ENCODE results near the gene EXOSC7. TPM values are rescaled to one million over a fixed set of nuclear protein-coding genes. Genes with fewer than 3 reads are reported as not detected.

EXOSC7 gene
- polyA plus RNA-seq, 1 donor from 2014 or later: 87.5 TPM

DNA sequence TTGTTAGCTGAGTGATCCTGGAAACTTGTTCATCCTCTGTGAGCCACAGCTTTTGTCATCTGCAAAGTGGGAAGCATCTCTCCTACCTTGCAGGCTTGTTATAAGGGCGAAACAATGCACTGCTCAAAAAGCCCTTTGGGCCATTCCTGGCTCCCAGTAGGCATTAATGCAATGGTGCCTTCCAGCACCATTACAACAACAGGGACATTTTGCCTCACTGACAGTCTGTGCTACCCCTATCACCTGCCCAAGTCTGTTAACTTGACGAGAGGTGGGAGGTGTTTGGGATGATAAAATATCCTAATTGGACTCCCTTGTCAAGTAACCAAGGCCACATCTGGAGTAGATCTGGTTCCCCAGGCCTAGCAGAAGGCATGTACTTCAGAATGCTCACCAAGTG is 44.3 kb upstream of the EXOSC7 start:
- no peak overlapping the region for H2AFZ ChIP-seq (ENCODE audit: low read depth, low read length)
- H3K27ac ChIP-seq (ENCODE audit: low read length): no peak overlapping the region
- H3K4me2 ChIP-seq (ENCODE audit: low read length): no peak overlapping the region
- no peak overlapping the region for H3K9ac ChIP-seq (ENCODE audit: low read length)
- no peaks in the 10 kb centered on the region for H3K27me3 ChIP-seq (ENCODE audit: insufficient read depth, low read depth, low read length)
- H3F3A ChIP-seq (ENCODE audit: insufficient read depth, low read length, poor library complexity, severe bottlenecking): no peaks in the 10 kb centered on the region
- no peak for TF ChIP-seq TAF1 (IDR thresholded peaks at IDR 0.05; ENCODE audit: low read depth)
- no peak for TF ChIP-seq POLR2AphosphoS5 (IDR thresholded peaks at IDR 0.05)
- TF ChIP-seq EZH2 (IDR thresholded peaks at IDR 0.05; ENCODE audit: borderline replicate concordance, insufficient read depth, low read length, poor library complexity, severe bottlenecking): no peak
- no peak for TF ChIP-seq RAD21 (conservative IDR thresholded peaks at IDR 0.05)
- TF ChIP-seq MXI1 (conservative IDR thresholded peaks at IDR 0.05; ENCODE audit: poor library complexity, severe bottlenecking): no peak
- no peak for TF ChIP-seq CTCF (IDR thresholded peaks at IDR 0.05; ENCODE audit: poor library complexity, severe bottlenecking)
- no peak for TF ChIP-seq EP300 (conservative IDR thresholded peaks at IDR 0.05; ENCODE audit: poor library complexity, severe bottlenecking)
- TF ChIP-seq REST (IDR thresholded peaks at IDR 0.05; ENCODE audit: borderline replicate concordance): no peak
- no peaks in the 10 kb centered on the region for H3K36me3 ChIP-seq (ENCODE audit: insufficient read depth, low read length)
- H3K9me3 ChIP-seq (ENCODE audit: low read length): no peaks in the 10 kb centered on the region
- no peaks in the 10 kb centered on the region for H4K20me1 ChIP-seq (ENCODE audit: insufficient read depth)
- H3K9me2 ChIP-seq (ENCODE audit: insufficient read depth, low read length): no peaks in the 10 kb centered on the region
- H3K4me3 ChIP-seq (ENCODE audit: low read length): no peak overlapping the region
- H3K79me2 ChIP-seq (replicated peaks; ENCODE audit: insufficient read depth, low read length): no peaks in the 10 kb centered on the region

- no peak for TF ChIP-seq EZH2 (IDR thresholded peaks at IDR 0.05; ENCODE audit: borderline replicate concordance, insufficient read depth, low read length, poor library complexity, severe bottlenecking)
- no peak for TF ChIP-seq TAF1 (IDR thresholded peaks at IDR 0.05; ENCODE audit: low read depth)
- no peak for TF ChIP-seq SMC3 (conservative IDR thresholded peaks at IDR 0.05; ENCODE audit: poor library complexity)
- TF ChIP-seq REST (IDR thresholded peaks at IDR 0.05; ENCODE audit: borderline replicate concordance): no peak
- no peak for TF ChIP-seq MXI1 (conservative IDR thresholded peaks at IDR 0.05; ENCODE audit: poor library complexity, severe bottlenecking)
- TF ChIP-seq EP300 (conservative IDR thresholded peaks at IDR 0.05; ENCODE audit: poor library complexity, severe bottlenecking): no peak
- TF ChIP-seq POLR2AphosphoS5 (IDR thresholded peaks at IDR 0.05): no peak
- TF ChIP-seq CTCF (IDR thresholded peaks at IDR 0.05; ENCODE audit: poor library complexity, severe bottlenecking): no peak
- TF ChIP-seq RAD21 (conservative IDR thresholded peaks at IDR 0.05): no peak
- H3K4me3 ChIP-seq (ENCODE audit: low read length): no peak overlapping the region
- H3K9ac ChIP-seq (ENCODE audit: low read length): no peak overlapping the region
- no peaks in the 10 kb centered on the region for H3K79me2 ChIP-seq (replicated peaks; ENCODE audit: insufficient read depth, low read length)
- H3K27ac ChIP-seq (ENCODE audit: low read length): no peak overlapping the region
- no peaks in the 10 kb centered on the region for H3K36me3 ChIP-seq (ENCODE audit: insufficient read depth, low read length)
- H2AFZ ChIP-seq (ENCODE audit: low read depth, low read length): no peak overlapping the region
- no peaks in the 10 kb centered on the region for H3K27me3 ChIP-seq (ENCODE audit: insufficient read depth, low read depth, low read length)
- H3K9me3 ChIP-seq (ENCODE audit: low read length): no peaks in the 10 kb centered on the region
- H3F3A ChIP-seq (ENCODE audit: insufficient read depth, low read length, poor library complexity, severe bottlenecking): no peaks in the 10 kb centered on the region
- H3K4me2 ChIP-seq (ENCODE audit: low read length): no peak overlapping the region
- no peaks in the 10 kb centered on the region for H4K20me1 ChIP-seq (ENCODE audit: insufficient read depth)
- H3K9me2 ChIP-seq (ENCODE audit: insufficient read depth, low read length): no peaks in the 10 kb centered on the region
Observed at GRCh38 chr3:44932271-44932670, 43.8 kb upstream of the EXOSC7 start.
